Raji (cell line): ENCODE measurements around the gene MEGF10.

Experiments used
- POLR2A ChIP-seq: IDR thresholded peaks from 2 replicates; pipeline ENCODE4 v1.6.1; 2011; ENCODE audit warnings: low read depth, low read length, control low read depth; ENCODE audit not compliant: insufficient read depth

Gene MEGF10

GRCh38 chr5:127425868-127426267 lies 135.3 kb downstream of the MEGF10 start:
- no peak for TF ChIP-seq POLR2A

- TF ChIP-seq POLR2A: no peak
Measured at GRCh38 chr5:127426661-127427060, 136.1 kb downstream of the MEGF10 start.

GRCh38 chr5:127428276-127428675 lies 137.7 kb downstream of the MEGF10 start:
- TF ChIP-seq POLR2A: no peak

GRCh38 chr5:127428748-127429147 lies 138.2 kb downstream of the MEGF10 start:
- TF ChIP-seq POLR2A: no peak

- no peak for TF ChIP-seq POLR2A
Measured at GRCh38 chr5:127429928-127430327, 139.3 kb downstream of the MEGF10 start.

GRCh38 chr5:127430627-127431026 lies 140.0 kb downstream of the MEGF10 start:
- no peak for TF ChIP-seq POLR2A

- TF ChIP-seq POLR2A: no peak
Measured at GRCh38 chr5:127431977-127432585, 141.5 kb downstream of the MEGF10 start.

GRCh38 chr5:127433526-127433925 lies 142.9 kb downstream of the MEGF10 start:
- TF ChIP-seq POLR2A: no peak

GRCh38 chr5:127434588-127434987 lies 144.0 kb downstream of the MEGF10 start:
- no peak for TF ChIP-seq POLR2A

- no peak for TF ChIP-seq POLR2A
Measured at GRCh38 chr5:127435821-127436220, 145.2 kb downstream of the MEGF10 start.

- TF ChIP-seq POLR2A: no peak
Measured at GRCh38 chr5:127439644-127440043, 149.0 kb downstream of the MEGF10 start.

GRCh38 chr5:127440831-127441230 lies 150.2 kb downstream of the MEGF10 start:
- no peak for TF ChIP-seq POLR2A

- TF ChIP-seq POLR2A: no peak
Measured at GRCh38 chr5:127441799-127442484, 151.3 kb downstream of the MEGF10 start.

GRCh38 chr5:127444171-127444570 lies 153.6 kb downstream of the MEGF10 start:
- no peak for TF ChIP-seq POLR2A

- no peak for TF ChIP-seq POLR2A
Measured at GRCh38 chr5:127445328-127445727, 154.7 kb downstream of the MEGF10 start.

- TF ChIP-seq POLR2A: no peak
Measured at GRCh38 chr5:127446626-127447025, 156.0 kb downstream of the MEGF10 start.

- no peak for TF ChIP-seq POLR2A
Measured at GRCh38 chr5:127447827-127448226, 157.2 kb downstream of the MEGF10 start.

- no peak for TF ChIP-seq POLR2A
Measured at GRCh38 chr5:127450046-127450445, 159.4 kb downstream of the MEGF10 start.

GRCh38 chr5:127451096-127451495 lies 160.5 kb downstream of the MEGF10 start:
- no peak for TF ChIP-seq POLR2A
